Measurements from ENCODE around the gene IL17RC. TPM values are rescaled to one million over a fixed set of nuclear protein-coding genes. Genes with fewer than 3 reads are reported as not detected.

IL17RC gene
- total RNA-seq, 2 experiments from 2014 or later: 0.23 to 0.73 TPM

GRCh38 chr3:9951126-9951525, 34.2 kb downstream of the IL17RC start:
- TF ChIP-seq CTCF (conservative IDR thresholded peaks at IDR 0.05; ENCODE audit: low read length) (no peak), EZH2phosphoT487 (IDR thresholded peaks at IDR 0.05; ENCODE audit: borderline replicate concordance, low read depth, low read length) (no peak)
- BruUV-seq (replicated peaks): no TSS peak
- Histone ChIP-seq H3K4me3 (ENCODE audit: low read depth, low read length, poor library complexity, severe bottlenecking) (peak overlapping the region; percentile 81), H3K27ac (ENCODE audit: low read depth, low read length, poor library complexity, severe bottlenecking) (no peak overlapping the region), H2AFZ (ENCODE audit: low read length) (peak overlapping the region; percentile 63; the same call in 1 of the 2 replicates), H3K9me3 (ENCODE audit: low read length) (no peaks in the 10 kb centered on the region), H3K36me3 (ENCODE audit: insufficient read depth, low read length) (no peaks in the 10 kb centered on the region), H3K4me2 (ENCODE audit: low read length) (peak overlapping the region; percentile 84), H3K4me1 (ENCODE audit: insufficient read depth, low read length, poor library complexity, severe bottlenecking) (peaks cover 12% of the 10 kb centered on the region), H4K20me1 (ENCODE audit: insufficient read depth, low read length) (no peaks in the 10 kb centered on the region), H3K79me2 (ENCODE audit: insufficient read depth, low read depth, low read length) (no peaks in the 10 kb centered on the region), H3K9me2 (ENCODE audit: insufficient read depth, low read length) (no peaks in the 10 kb centered on the region)
- CTCF ChIA-PET (ENCODE audit: unreplicated experiment): no interaction called here
- POLR2A ChIA-PET: interaction anchor here (1.3 kb wide), 1 partner anchor 16 kb away, joined by 4 read pairs; no protein-coding TSS in a partner anchor
- DNase-seq (ENCODE audit: low spot score): peak; percentile 24
- intact Hi-C loops (cut with micrococcal nuclease; ENCODE audit: unreplicated experiment): no loop called here

GRCh38 chr3:9951598-9951961, 34.7 kb downstream of the IL17RC start:
- intact Hi-C loops (cut with micrococcal nuclease; ENCODE audit: unreplicated experiment): no loop called here
- Histone ChIP-seq H3K36me3 (ENCODE audit: insufficient read depth, low read length) (no peaks in the 10 kb centered on the region), H2AFZ (ENCODE audit: low read length) (peak overlapping the region; percentile 63; the same call in 1 of the 2 replicates), H3K9me2 (ENCODE audit: insufficient read depth, low read length) (no peaks in the 10 kb centered on the region), H3K27ac (ENCODE audit: low read depth, low read length, poor library complexity, severe bottlenecking) (no peak overlapping the region), H3K9me3 (ENCODE audit: low read length) (no peaks in the 10 kb centered on the region), H4K20me1 (ENCODE audit: insufficient read depth, low read length) (no peaks in the 10 kb centered on the region), H3K4me3 (ENCODE audit: low read depth, low read length, poor library complexity, severe bottlenecking) (peak overlapping the region; percentile 81), H3K4me2 (ENCODE audit: low read length) (peak overlapping the region; percentile 84), H3K79me2 (ENCODE audit: insufficient read depth, low read depth, low read length) (no peaks in the 10 kb centered on the region), H3K4me1 (ENCODE audit: insufficient read depth, low read length, poor library complexity, severe bottlenecking) (peaks cover 12% of the 10 kb centered on the region)
- ChIA-PET POLR2A (interaction anchor here (1.3 to 1.4 kb wide), 2 partner anchors 16 to 18 kb away, joined by 4 to 5 read pairs; partner anchors contain the start of gene CRELD1), CTCF (ENCODE audit: unreplicated experiment) (interaction anchor here (0.9 kb wide), 1 partner anchor 19 kb away, joined by 4 read pairs; no protein-coding TSS in a partner anchor)
- TF ChIP-seq EZH2phosphoT487 (IDR thresholded peaks at IDR 0.05; ENCODE audit: borderline replicate concordance, low read depth, low read length): no peak
- TF ChIP-seq CTCF (conservative IDR thresholded peaks at IDR 0.05; ENCODE audit: low read length): no peak
- DNase-seq (ENCODE audit: low spot score): no peak
- no TSS peak for BruUV-seq (replicated peaks)

Measured in OCI-LY7 (cell line).